Progenitor cell of endocrine pancreas (in vitro differentiated cells): ENCODE results near the gene DAPK1. TPM values are rescaled to one million over a fixed set of nuclear protein-coding genes. Genes with fewer than 3 reads are reported as not detected.

ENCODE experiments used
- DNase-seq: peaks from one replicate; pipeline ENCODE4 v3.0.0; 2021; ENCODE audit warnings: low spot score; ENCODE audit not compliant: unreplicated experiment
- H3K27ac Mint-ChIP-seq: 2 replicates; pipeline ENCODE4 v1.8.0; 2021; ENCODE audit warnings: mild to moderate bottlenecking, moderate library complexity, mixed read lengths
- H3K27me3 Mint-ChIP-seq: 2 replicates; pipeline ENCODE4 v1.8.0; 2021; ENCODE audit warnings: mixed read lengths
- H3K36me3 Mint-ChIP-seq: 2 replicates; pipeline ENCODE4 v1.8.0; 2022; ENCODE audit warnings: mixed read lengths; ENCODE audit not compliant: insufficient read depth
- H3K4me1 Mint-ChIP-seq: 2 replicates; pipeline ENCODE4 v1.8.0; 2021; ENCODE audit warnings: low read depth, mixed read lengths
- H3K4me3 Mint-ChIP-seq: 2 replicates; pipeline ENCODE4 v1.8.0; 2021; ENCODE audit warnings: low read depth, mild to moderate bottlenecking, moderate library complexity, mixed read lengths
- H3K9me3 Mint-ChIP-seq: 2 replicates; pipeline ENCODE4 v1.8.0; 2021; ENCODE audit warnings: low read depth, mixed read lengths
- CTCF ChIP-seq: fragments of 200-600 bp; sonication (generic); IDR thresholded peaks from one replicate; pipeline ENCODE4 v1.5.0; 2021; ENCODE audit warnings: antibody characterized with exemption, mild to moderate bottlenecking; ENCODE audit not compliant: unreplicated experiment
- total RNA-seq: library from RNA; stranded (reverse); gene quantifications from 2 replicates; pipeline ENCODE4 v1.2.1, GENCODE V29; 2021

DAPK1 gene
- total RNA-seq, 1 donor from 2014 or later, result 202 TPM

GRCh38 chr9:87694236-87694755, 196.6 kb downstream of the DAPK1 start:
- Mint-ChIP-seq H3K9me3 (peaks cover 31% of the 10 kb centered on the region), H3K36me3 (peaks cover 59% of the 10 kb centered on the region), H3K4me1 (peaks cover 7% of the 10 kb centered on the region), H3K27me3 (no peaks in the 10 kb centered on the region), H3K27ac (no peak overlapping the region), H3K4me3 (no peak overlapping the region)
- TF ChIP-seq CTCF, result no peak
- no peak for DNase-seq

GRCh38 chr9:87695523-87695922, 197.9 kb downstream of the DAPK1 start:
- Mint-ChIP-seq H3K36me3 (peaks cover 50% of the 10 kb centered on the region), H3K27me3 (no peaks in the 10 kb centered on the region), H3K27ac (no peak overlapping the region), H3K4me1 (peaks cover 7% of the 10 kb centered on the region), H3K4me3 (no peak overlapping the region), H3K9me3 (peaks cover 18% of the 10 kb centered on the region)
- TF ChIP-seq CTCF, result no peak
- DNase-seq, result no peak

- H3K36me3 Mint-ChIP-seq, result peaks cover 41% of the 10 kb centered on the region
- no peak overlapping the region for H3K4me3 Mint-ChIP-seq
- H3K4me1 Mint-ChIP-seq, result peaks cover 7% of the 10 kb centered on the region
- TF ChIP-seq CTCF, result no peak
- H3K9me3 Mint-ChIP-seq, result peaks cover 11% of the 10 kb centered on the region
- DNase-seq, result no peak
- peak overlapping the region; percentile 70 for H3K27ac Mint-ChIP-seq
- H3K27me3 Mint-ChIP-seq, result no peaks in the 10 kb centered on the region
Observed at GRCh38 chr9:87696641-87697040, 199.0 kb downstream of the DAPK1 start.

DNA sequence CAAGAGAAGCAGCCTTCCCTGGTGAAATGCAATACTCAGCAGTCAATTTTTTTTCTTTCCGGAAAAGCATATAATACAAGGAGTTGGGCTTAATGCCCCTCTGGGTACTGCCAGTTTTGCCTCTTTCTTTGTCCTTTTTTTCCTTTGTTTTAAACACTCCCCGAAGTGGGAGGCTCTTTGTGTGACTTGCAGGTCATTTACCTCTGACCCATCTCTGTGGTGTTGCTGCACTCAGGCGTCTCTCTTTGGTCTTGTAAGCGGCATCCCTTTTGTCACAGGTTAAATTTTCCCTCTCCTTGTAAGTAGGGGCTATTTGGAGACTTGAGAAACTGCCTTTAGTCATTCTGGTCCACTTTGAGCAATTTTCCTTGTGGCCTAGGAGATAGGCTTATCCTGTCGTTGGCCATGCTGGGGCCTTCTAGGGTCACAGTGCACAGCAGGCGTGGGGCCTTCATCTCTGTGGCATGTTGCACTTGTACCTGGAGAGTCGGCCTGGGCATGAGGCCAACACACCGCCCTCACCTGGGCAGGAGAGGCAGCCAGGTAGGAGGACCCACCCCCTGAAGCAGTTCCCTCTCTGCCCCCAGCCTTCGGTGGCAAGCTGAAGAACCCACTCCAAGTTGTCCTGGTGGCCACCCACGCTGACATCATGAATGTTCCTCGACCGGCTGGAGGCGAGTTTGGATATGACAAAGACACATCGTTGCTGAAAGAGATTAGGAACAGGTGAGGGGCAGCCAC, 200.6 kb downstream of the DAPK1 start:
- no peak overlapping the region for H3K4me3 Mint-ChIP-seq
- DNase-seq, result no peak
- no peaks in the 10 kb centered on the region for H3K9me3 Mint-ChIP-seq
- H3K27me3 Mint-ChIP-seq, result no peaks in the 10 kb centered on the region
- H3K36me3 Mint-ChIP-seq, result peaks cover 38% of the 10 kb centered on the region
- no peak overlapping the region for H3K27ac Mint-ChIP-seq
- TF ChIP-seq CTCF, result no peak
- peaks cover 7% of the 10 kb centered on the region for H3K4me1 Mint-ChIP-seq

DNA sequence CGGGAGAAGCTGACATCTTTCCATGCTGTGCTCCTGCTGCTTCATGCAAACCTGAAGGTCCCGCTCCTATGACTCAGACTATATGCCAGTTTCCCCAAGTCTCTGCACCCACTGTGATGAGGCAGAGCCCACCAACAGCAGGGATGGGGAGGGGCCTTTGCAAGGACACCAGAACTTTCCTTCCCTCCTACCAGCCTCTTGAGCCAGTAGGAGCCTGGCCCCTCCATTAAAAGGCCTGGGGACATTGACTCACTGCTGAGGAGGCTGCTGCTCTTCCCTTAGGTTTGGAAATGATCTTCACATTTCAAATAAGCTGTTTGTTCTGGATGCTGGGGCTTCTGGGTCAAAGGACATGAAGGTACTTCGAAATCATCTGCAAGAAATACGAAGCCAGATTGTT, 202.2 kb downstream of the DAPK1 start:
- no peak for TF ChIP-seq CTCF
- Mint-ChIP-seq H3K27me3 (no peaks in the 10 kb centered on the region), H3K27ac (no peak overlapping the region), H3K36me3 (peaks cover 37% of the 10 kb centered on the region), H3K4me3 (no peak overlapping the region), H3K4me1 (peaks cover 7% of the 10 kb centered on the region), H3K9me3 (no peaks in the 10 kb centered on the region)
- no peak for DNase-seq
